ENCODE results near the gene PEX5. TPM values are rescaled to one million over a fixed set of nuclear protein-coding genes. Genes with fewer than 3 reads are reported as not detected.
"Not testable (repeated sequence)": the region's sequence is repeated elsewhere in the genome, so short reads cannot be mapped to it uniquely, and the experiment has no call there.

The PEX5 gene
- polyA plus RNA-seq, 1 experiment: 13.8 TPM

GRCh38 chr12:7180685-7181084 lies 8.8 kb upstream of the PEX5 start:
- no peak overlapping the region for H3K27ac ChIP-seq (ENCODE audit: low read depth, low read length)
- no peak for DNase-seq (ENCODE audit: low read depth, low spot score)
- CTCF ChIA-PET: interaction anchor here (0.6 to 1.2 kb wide), 3 partner anchors 8 to 664 kb away, joined by 5 to 16 read pairs (median 5); no protein-coding TSS in a partner anchor
- TF ChIP-seq, protein P1, sequence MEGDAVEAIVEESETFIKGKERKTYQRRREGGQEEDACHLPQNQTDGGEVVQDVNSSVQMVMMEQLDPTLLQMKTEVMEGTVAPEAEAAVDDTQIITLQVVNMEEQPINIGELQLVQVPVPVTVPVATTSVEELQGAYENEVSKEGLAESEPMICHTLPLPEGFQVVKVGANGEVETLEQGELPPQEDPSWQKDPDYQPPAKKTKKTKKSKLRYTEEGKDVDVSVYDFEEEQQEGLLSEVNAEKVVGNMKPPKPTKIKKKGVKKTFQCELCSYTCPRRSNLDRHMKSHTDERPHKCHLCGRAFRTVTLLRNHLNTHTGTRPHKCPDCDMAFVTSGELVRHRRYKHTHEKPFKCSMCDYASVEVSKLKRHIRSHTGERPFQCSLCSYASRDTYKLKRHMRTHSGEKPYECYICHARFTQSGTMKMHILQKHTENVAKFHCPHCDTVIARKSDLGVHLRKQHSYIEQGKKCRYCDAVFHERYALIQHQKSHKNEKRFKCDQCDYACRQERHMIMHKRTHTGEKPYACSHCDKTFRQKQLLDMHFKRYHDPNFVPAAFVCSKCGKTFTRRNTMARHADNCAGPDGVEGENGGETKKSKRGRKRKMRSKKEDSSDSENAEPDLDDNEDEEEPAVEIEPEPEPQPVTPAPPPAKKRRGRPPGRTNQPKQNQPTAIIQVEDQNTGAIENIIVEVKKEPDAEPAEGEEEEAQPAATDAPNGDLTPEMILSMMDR (IDR thresholded peaks at IDR 0.05; ENCODE audit: low read depth, low read length): no peak
- POLR2A ChIA-PET: no interaction called here
- H3K4me3 ChIP-seq (ENCODE audit: low read depth, low read length): no peak overlapping the region
- no peaks in the 10 kb centered on the region for H3K27me3 ChIP-seq (ENCODE audit: control insufficient read depth, insufficient read depth, low read length)
- H3K9me3 ChIP-seq (ENCODE audit: control insufficient read depth, insufficient read depth, low read length): no peaks in the 10 kb centered on the region

DNA sequence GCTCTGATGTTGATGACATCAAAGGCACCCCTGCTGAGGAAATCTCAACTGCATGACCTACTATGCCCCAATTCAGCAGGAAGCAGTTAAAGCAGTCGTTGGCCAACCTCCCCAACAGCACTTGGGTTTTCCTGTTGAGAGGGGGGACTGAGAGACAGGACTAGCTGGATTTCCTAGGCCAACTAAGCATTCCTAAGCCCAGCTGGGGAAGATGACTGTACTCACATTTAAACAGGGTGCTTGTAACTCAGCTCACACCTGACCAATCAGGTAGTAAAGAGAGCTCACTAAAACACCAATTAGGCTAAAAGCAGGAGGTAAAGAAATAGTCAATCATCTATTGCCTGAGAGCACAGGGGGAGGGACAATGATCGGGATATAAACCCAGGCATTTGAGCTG lies 3.4 kb upstream of the PEX5 start:
- H3K27me3 ChIP-seq (ENCODE audit: control insufficient read depth, insufficient read depth, low read length); DNase-seq (ENCODE audit: low read depth, low spot score); CTCF ChIA-PET; H3K27ac ChIP-seq (ENCODE audit: low read depth, low read length); H3K9me3 ChIP-seq (ENCODE audit: control insufficient read depth, insufficient read depth, low read length); H3K4me3 ChIP-seq (ENCODE audit: low read depth, low read length); POLR2A ChIA-PET: not testable (repeated sequence)

DNA sequence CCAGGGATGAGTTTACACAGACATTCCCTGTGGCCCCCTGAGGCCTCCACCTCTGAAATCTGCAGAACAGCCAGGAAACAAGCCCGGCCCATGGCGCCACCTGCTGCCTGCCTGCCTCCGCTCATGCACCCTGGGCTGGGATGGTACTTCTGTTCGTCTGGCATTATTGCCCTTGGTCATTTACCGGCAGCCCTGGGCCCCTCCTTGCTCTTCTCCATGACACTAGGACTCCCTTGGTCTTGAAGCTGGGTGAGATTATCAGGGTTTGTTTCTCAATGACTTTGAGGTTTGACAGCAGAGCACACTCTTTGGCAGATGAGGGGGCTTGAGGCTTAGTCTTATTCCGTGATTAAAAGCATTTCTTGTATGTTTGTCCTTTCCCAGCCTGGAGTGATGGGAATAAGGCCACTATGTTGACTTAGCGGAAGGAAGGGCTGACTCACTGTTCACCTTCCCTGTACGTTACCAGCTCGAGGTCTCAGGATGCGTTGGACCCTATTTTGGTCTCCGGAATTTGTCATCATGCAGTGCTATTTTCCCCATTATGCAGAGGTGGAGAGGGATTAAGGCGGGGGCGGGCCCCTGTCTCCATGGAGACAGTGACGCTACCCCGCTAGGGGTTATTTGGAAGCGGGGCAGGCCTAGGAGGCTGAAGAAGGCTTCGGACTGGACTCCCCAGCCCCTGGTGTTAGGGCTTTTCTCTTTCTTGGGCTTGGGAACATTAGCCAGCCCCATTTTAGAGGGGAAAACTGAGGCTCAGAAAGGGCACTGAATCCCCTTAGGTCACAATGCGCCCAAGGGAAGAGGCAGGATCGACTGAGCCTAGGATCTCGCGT lies 706 bp upstream of the PEX5 start:
- ChIA-PET POLR2A (no interaction called here), CTCF (interaction anchor here (0.6 to 3.0 kb wide), 12 partner anchors 9 to 306 kb away, joined by 3 to 22 read pairs (median 5); no protein-coding TSS in a partner anchor)
- H3K4me3 ChIP-seq (ENCODE audit: low read depth, low read length): peak overlapping the region; percentile 93
- no peaks in the 10 kb centered on the region for H3K27me3 ChIP-seq (ENCODE audit: control insufficient read depth, insufficient read depth, low read length)
- no peaks in the 10 kb centered on the region for H3K9me3 ChIP-seq (ENCODE audit: control insufficient read depth, insufficient read depth, low read length)
- peak overlapping the region; percentile 74 for H3K27ac ChIP-seq (ENCODE audit: low read depth, low read length)
- TF ChIP-seq, protein P1 (IDR thresholded peaks at IDR 0.05; ENCODE audit: low read depth, low read length): peak; percentile 80
- peak; percentile 11 for DNase-seq (ENCODE audit: low read depth, low spot score)

GRCh38 chr12:7190268-7191055 lies 976 bp downstream of the PEX5 start:
- ChIA-PET CTCF (interaction anchor here (1.1 kb wide), 1 partner anchor 79 kb away, joined by 3 read pairs; no protein-coding TSS in a partner anchor), POLR2A (interaction anchor here (0.6 kb wide), 1 partner anchor 728 kb away, joined by 3 read pairs; no protein-coding TSS in a partner anchor)
- Histone ChIP-seq H3K9me3 (ENCODE audit: control insufficient read depth, insufficient read depth, low read length) (no peaks in the 10 kb centered on the region), H3K27ac (ENCODE audit: low read depth, low read length) (no peak overlapping the region), H3K4me3 (ENCODE audit: low read depth, low read length) (peak overlapping the region; percentile 93), H3K27me3 (ENCODE audit: control insufficient read depth, insufficient read depth, low read length) (no peaks in the 10 kb centered on the region)
- no peak for DNase-seq (ENCODE audit: low read depth, low spot score)
- TF ChIP-seq, protein P1 (IDR thresholded peaks at IDR 0.05; ENCODE audit: low read depth, low read length): no peak

- POLR2A ChIA-PET: no interaction called here
- DNase-seq (ENCODE audit: low read depth, low spot score): no peak
- CTCF ChIA-PET: interaction anchor here (0.6 to 1.0 kb wide), 3 partner anchors 49 to 890 kb away, joined by 3 to 8 read pairs (median 3); no protein-coding TSS in a partner anchor
Measured at GRCh38 chr12:7193674-7194073, 4.2 kb downstream of the PEX5 start.

More at GRCh38 chr12:7193674-7194073, 4.2 kb downstream of the PEX5 start:
- H3K4me3 ChIP-seq (ENCODE audit: low read depth, low read length): no peak overlapping the region
- no peak overlapping the region for H3K27ac ChIP-seq (ENCODE audit: low read depth, low read length)
- H3K27me3 ChIP-seq (ENCODE audit: control insufficient read depth, insufficient read depth, low read length): no peaks in the 10 kb centered on the region
- TF ChIP-seq, protein P1 (IDR thresholded peaks at IDR 0.05; ENCODE audit: low read depth, low read length): no peak
- no peaks in the 10 kb centered on the region for H3K9me3 ChIP-seq (ENCODE audit: control insufficient read depth, insufficient read depth, low read length)
